ENCODE measurements around the gene DYNAP. TPM values are rescaled to one million over a fixed set of nuclear protein-coding genes. Genes with fewer than 3 reads are reported as not detected.

Gene DYNAP
- total RNA-seq, 1 experiment from 2014 or later = not detected

GRCh38 chr18:54630963-54631362, 39.9 kb downstream of the DYNAP start:
- DNase-seq (ENCODE audit: low read depth) = no peak

DNA sequence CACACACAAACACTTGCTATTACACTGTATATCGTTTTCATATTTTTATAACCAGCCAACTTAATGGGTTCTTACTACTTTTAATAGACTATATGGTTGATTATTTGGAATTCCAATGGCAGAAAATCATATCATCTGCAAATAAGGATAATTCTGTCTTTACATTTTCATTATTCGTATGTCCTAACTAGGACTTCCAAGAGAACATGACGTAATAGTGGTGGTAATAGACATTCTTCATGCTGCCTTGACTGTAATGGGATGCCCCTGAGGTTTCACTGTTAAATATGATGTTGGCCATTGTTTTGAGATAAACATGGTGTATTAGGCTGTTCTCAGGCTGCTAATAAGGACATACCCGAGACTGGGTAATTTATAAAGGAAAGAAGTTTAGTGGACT, 45.2 kb downstream of the DYNAP start:
- no peak for DNase-seq (ENCODE audit: low read depth)

GRCh38 chr18:54641734-54642133, 50.7 kb downstream of the DYNAP start:
- no peak for DNase-seq (ENCODE audit: low read depth)

GRCh38 chr18:54647176-54647575, 56.1 kb downstream of the DYNAP start:
- DNase-seq (ENCODE audit: low read depth) = peak; percentile 50

Other genes starting within 250 kb of the DYNAP start
- gene STARD6, start 233.4 kb upstream of the DYNAP start, total RNA-seq (2014; rRNA removed; shearing (Covaris generic)) = not detected in 2 replicates
- 7.7 and 8.2 TPM in 2 replicates for gene C18orf54, start 233.3 kb upstream of the DYNAP start, total RNA-seq (2014; rRNA removed; shearing (Covaris generic))
- 27.7 and 27.8 TPM in 2 replicates for gene RAB27B, start 237.2 kb downstream of the DYNAP start, total RNA-seq (2014; rRNA removed; shearing (Covaris generic))